DLD1 (cell line): ENCODE measurements around the gene RARB.

ENCODE experiments used
- in situ Hi-C: cut with HindIII; loops from 2 replicates; pipeline ENCODE4 v1.10.0; 2017; ENCODE audit warnings: low sequenced_read_pairs

Gene RARB

DNA sequence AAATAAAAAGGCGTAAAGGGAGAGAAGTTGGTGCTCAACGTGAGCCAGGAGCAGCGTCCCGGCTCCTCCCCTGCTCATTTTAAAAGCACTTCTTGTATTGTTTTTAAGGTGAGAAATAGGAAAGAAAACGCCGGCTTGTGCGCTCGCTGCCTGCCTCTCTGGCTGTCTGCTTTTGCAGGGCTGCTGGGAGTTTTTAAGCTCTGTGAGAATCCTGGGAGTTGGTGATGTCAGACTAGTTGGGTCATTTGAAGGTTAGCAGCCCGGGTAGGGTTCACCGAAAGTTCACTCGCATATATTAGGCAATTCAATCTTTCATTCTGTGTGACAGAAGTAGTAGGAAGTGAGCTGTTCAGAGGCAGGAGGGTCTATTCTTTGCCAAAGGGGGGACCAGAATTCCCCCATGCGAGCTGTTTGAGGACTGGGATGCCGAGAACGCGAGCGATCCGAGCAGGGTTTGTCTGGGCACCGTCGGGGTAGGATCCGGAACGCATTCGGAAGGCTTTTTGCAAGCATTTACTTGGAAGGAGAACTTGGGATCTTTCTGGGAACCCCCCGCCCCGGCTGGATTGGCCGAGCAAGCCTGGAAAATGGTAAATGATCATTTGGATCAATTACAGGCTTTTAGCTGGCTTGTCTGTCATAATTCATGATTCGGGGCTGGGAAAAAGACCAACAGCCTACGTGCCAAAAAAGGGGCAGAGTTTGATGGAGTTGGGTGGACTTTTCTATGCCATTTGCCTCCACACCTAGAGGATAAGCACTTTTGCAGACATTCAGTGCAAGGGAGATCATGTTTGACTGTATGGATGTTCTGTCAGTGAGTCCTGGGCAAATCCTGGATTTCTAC lies at the start of gene RARB:
Gene RARB (plus strand): TSS at position 322 of the 847 bp plus-strand sequence. CDS start 469 bp downstream, at position 791.
- in situ Hi-C loops: no loop called here

DNA sequence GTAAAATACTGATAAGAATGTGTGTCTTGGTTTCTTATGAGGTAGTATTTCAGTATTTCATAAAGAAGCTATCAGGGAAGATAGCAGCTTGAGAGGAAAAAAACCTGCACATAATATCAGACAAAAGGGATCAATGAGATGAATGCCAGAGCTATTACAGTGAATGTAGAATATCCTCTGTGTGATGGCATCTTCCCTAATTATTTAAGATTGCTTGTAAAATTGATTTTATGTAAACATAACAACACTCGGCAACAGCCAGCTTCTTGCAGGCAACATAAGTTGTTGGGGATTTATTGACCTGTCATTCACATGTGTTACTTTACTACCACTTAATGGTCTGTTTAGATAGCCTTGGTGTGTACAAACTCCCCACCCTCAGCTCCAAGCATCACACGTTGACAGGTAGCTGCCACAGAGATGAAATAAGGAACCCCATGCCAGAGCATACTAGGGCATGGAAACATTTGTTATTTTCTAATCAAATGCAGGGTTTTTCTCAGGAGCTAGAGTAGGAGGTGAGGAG lies 49.2 kb upstream of the RARB start:
- in situ Hi-C loops: no loop called here

- in situ Hi-C loops: no loop called here
Observed at GRCh38 chr3:25380222-25380739, 47.8 kb upstream of the RARB start.

DNA sequence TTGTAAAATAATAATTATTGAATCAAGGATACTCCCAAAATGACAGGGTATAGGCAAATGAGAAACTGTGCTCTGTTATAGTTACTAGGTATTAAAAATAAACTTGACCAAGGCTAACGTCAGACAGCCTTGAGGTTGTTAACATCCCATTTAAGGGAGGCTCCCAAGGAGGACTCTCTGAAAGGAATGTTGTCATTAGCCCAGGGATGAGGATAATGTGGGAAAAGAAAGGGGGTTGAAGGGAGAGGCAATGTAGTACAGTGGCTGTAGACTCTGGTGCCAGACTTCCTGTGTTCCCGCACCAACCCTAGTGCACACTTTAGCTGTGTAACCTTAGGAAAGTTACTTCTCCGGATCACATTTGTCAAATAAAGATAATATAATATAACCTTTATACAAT lies 47.0 kb upstream of the RARB start:
- in situ Hi-C loops: no loop called here

- in situ Hi-C loops: no loop called here
Observed at GRCh38 chr3:25384471-25384870, 43.6 kb upstream of the RARB start.

- in situ Hi-C loops: no loop called here
Observed at GRCh38 chr3:25385807-25386460, 42.1 kb upstream of the RARB start.

DNA sequence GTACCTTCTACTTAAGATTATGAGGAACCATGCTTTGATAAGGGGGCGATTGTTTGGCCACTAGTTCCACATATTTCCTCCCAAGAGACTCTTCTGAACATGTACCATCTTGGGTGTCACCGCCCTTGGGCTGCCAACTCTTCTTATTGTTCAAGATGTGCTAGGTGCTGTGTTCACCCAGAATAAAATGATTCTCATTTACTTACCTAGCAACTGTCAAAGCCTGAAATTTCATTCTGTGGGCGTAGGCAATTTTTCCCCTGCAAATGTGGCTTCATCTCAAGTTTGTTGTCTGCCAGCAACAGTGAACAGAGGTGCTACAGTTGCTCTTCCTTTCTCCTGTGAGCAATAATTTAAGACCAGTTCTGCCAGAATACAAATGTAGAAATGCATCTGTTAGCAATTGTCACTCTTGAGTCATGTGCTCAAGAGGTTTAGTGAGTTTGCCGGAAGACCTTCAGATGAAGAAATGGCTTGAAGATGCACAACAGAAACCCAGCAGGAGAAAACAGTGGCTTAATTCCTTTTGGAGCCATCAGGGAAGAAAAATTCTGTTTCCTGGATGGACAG lies 41.3 kb upstream of the RARB start:
- in situ Hi-C loops: no loop called here

DNA sequence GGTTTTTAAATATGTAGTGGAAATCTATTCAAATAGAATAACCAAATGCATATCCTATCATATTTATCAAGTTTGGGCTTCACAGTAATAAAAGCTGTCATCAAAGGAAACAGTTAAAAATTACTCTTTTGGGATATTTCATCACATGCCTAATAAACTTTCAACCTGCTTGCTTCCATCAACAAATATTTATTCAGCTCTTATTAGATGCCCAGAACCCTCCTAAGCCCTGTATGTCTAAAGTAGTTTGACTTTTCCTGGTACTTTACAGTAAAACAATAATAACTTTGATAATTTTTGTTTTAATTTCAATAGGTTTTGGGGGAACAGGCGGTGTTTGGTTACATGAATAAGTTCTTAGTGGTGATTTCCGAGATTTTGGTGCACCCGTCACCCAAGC lies 37.5 kb upstream of the RARB start:
- in situ Hi-C loops: no loop called here

- in situ Hi-C loops: no loop called here
Observed at GRCh38 chr3:25396251-25396650, 31.8 kb upstream of the RARB start.

DNA sequence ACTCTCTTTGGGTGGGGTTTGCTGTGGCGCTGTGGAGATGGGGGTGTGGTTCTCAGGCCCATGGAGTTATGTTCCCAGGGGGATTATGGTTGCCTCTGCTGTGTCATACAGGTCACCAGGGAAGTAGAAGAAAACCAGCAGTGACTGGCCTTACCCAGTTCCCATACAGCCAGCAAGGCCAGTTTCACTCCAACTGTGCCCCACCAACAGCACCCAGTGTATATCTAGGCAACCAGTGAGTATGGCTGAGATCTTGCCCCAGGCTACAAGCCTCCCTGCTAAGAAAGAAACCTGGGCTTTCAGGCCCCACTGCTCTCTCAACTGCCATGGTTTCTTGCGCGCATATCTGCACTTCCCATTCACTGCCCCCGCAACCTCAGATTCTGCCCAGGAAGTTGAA lies 31.4 kb upstream of the RARB start:
- in situ Hi-C loops: no loop called here

DNA sequence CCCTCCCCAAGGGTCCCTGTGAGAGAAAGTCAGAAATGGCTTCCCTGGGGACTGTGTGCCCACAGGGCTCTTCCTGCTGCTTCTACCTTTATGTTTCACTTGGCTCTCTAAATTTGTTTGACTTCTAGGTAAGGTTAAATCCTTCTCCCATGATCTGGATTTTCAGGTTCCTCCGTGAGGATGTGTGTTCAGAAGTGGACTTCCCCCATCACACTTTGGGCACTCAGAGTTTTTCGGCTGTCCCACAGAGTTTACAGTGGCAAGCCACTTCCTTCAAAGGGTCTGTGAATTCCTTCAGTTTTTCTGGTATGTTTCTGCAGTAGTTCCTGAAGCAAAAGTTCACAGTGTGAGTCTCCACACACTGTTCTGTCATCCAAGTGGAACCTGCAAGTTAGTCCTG lies 30.9 kb upstream of the RARB start:
- in situ Hi-C loops: no loop called here

- in situ Hi-C loops: no loop called here
Observed at GRCh38 chr3:25400587-25400986, 27.5 kb upstream of the RARB start.

GRCh38 chr3:25403968-25404367 lies 24.1 kb upstream of the RARB start:
- in situ Hi-C loops: no loop called here

DNA sequence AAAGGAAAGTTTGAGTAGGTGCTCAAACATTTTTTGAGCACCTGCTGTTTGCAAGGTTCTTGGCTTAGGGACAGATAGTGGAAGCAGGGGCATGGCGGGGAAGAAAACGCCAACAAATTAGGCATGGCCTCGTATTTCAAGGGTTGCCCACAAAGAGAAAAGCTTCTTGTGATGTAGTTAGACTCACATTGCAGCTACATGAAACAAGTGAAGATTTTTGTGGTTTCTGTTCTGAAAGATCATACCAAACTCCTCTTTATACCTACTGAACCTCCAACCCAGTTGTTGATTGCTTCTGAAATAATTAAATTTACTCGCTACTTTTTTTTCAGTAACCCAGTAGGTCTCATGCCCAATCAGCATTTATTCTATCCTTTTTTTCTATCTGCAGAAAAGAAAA lies 23.5 kb upstream of the RARB start:
- in situ Hi-C loops: no loop called here

- in situ Hi-C loops: no loop called here
Observed at GRCh38 chr3:25405335-25405734, 22.7 kb upstream of the RARB start.

GRCh38 chr3:25410703-25411102 lies 17.4 kb upstream of the RARB start:
- in situ Hi-C loops: no loop called here

DNA sequence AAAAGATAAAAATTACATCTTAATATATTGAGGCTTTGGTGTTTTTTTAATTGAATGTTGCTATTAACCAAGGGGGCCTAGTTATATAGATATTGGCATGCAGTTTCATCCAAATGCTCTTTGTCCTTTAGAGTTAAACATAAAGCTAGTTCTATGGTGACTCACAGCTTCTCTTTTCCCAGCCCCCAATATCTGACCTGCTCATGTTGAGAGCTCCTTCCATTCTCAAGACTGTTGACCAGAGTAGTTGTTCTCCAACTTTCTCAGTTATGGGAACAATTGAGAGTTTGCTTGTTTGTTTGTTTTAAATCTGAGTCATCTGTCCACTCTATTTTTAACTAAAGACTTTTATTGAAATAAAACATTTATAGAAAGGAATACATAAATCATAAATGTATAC lies 15.8 kb upstream of the RARB start:
- in situ Hi-C loops: no loop called here

DNA sequence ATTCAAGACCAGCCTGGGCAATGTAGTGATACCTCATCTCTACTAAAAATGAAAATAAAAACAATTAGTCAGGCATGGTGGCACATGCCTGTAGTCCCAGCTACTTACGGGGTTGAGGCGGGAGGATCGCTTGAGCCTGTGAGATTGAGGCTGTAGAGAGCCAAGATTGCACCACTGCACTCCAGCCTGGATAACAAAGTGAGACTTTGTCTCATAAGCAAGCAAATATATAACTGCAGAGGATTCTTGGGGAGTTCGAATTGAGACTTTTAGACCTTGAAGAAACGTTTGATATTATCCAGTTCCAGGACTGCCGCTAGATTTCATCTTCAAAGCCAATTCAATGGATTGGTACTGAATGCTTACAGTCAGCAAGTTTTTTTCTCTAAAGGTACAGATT lies 11.9 kb upstream of the RARB start:
- in situ Hi-C loops: no loop called here

DNA sequence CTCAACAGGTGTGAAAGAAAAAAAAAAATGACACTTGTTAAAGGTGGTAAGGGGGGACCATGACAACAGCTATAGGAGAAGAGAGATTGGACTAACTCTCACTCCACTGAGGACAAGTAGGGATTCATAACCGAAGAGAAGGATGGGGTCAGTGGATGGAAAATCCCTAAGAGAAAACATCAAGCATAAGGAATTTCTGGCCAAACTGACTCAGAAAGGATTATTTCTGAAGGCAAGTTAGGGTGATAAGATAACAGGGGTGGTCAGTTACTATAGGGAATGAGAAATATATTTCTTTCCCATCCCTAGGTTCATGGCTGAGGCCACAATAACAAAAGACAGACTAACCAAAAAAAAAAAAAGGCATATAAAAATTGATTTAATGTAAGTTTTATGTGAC lies 9.5 kb upstream of the RARB start:
- in situ Hi-C loops: no loop called here

DNA sequence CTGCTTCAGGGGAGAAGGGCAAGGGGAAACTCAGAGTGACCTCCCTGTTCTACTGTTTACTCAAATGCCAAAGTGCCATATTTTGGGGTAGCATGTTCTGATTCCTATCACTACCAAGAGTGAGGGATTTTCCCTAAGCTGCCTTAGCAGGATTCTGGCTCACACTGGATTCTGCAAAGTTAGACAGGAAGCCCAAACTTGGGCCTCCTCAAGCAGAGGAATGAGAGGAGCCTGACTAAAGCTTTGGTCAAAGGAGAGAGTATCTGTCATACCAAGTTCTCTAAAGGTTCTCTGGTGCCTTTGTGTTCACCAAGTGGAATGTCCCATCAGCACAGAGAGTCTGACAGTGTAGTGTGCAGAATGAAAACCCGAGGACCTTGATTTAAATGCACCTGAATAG lies 8.8 kb upstream of the RARB start:
- in situ Hi-C loops: no loop called here

- in situ Hi-C loops: no loop called here
Observed at GRCh38 chr3:25420147-25420546, 7.9 kb upstream of the RARB start.

- in situ Hi-C loops: no loop called here
Observed at GRCh38 chr3:25420885-25421284, 7.2 kb upstream of the RARB start.
